Cardiac fibroblast (primary cell): ENCODE data around the gene PHF13.

Experiments
- DNase-seq, 2 donors: peaks; one replicate each; pipeline versions ENCODE4 v3.0.0 to v3.0.0-alpha.2; 2010; ENCODE audit warnings: low read depth in 2 of 2
- H3K4me3 ChIP-seq, 2 donors: replicated peaks in 1 of 2; 1 replicate in 1 of 2; 2 replicates in 1 of 2; pipeline ENCODE4 v1.5.1; 2011; ENCODE audit warnings: low read depth in 2 of 2, low read length in 2 of 2, mild to moderate bottlenecking in 2 of 2, moderate library complexity in 1 of 2
- TF ChIP-seq, protein P1 (sequence below): IDR thresholded peaks from one replicate; pipeline ENCODE4 v1.5.1; 2011; ENCODE audit warnings: low read depth, mild to moderate bottlenecking, low read length, inconsistent platforms

Gene PHF13

DNA sequence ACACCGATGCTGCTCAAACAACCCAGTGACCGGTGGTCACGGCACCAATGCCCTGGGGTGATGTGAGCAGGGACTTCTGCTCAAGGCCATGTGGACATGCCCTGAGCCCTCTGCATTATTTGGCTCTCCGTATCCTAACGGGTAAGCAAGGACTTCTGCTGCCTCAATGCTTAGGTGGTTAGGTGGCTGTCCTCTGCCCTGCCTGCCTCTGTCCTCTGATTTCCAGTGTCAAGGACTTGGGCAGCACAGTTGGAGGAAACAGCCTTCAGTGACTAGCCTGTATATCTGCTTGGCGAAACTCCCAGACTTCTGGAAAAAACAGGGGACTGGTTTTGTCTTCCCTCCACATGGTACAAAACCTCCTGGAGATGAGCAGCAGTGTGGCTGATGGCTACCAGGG, 53.6 kb downstream of the PHF13 start:
- peak in 1 of 2 donors; percentile 27 for DNase-seq
- TF ChIP-seq, protein P1, sequence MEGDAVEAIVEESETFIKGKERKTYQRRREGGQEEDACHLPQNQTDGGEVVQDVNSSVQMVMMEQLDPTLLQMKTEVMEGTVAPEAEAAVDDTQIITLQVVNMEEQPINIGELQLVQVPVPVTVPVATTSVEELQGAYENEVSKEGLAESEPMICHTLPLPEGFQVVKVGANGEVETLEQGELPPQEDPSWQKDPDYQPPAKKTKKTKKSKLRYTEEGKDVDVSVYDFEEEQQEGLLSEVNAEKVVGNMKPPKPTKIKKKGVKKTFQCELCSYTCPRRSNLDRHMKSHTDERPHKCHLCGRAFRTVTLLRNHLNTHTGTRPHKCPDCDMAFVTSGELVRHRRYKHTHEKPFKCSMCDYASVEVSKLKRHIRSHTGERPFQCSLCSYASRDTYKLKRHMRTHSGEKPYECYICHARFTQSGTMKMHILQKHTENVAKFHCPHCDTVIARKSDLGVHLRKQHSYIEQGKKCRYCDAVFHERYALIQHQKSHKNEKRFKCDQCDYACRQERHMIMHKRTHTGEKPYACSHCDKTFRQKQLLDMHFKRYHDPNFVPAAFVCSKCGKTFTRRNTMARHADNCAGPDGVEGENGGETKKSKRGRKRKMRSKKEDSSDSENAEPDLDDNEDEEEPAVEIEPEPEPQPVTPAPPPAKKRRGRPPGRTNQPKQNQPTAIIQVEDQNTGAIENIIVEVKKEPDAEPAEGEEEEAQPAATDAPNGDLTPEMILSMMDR, result no peak
- no peak overlapping the region for H3K4me3 ChIP-seq

DNA sequence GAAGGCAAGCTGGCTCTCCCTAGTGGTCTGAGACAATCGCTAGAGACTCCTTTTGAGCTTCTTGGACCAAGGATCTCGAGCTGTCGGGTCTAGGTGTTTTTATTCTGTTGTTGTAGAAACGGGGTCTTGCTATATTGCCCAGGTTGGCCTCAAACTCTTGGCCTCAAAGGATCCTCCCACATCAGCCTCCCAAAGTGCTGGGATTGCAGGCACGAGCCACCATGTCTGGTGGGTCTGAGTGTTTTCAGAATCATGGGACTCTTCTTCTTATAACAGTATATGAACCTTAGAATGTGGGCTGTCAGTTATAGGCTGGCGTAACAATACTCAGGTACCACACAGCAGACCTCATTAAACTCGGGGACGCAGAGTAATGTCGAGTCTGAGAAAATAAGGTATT, 55.0 kb downstream of the PHF13 start:
- no peak for DNase-seq
- no peak overlapping the region for H3K4me3 ChIP-seq
- TF ChIP-seq, protein P1, result no peak

DNA sequence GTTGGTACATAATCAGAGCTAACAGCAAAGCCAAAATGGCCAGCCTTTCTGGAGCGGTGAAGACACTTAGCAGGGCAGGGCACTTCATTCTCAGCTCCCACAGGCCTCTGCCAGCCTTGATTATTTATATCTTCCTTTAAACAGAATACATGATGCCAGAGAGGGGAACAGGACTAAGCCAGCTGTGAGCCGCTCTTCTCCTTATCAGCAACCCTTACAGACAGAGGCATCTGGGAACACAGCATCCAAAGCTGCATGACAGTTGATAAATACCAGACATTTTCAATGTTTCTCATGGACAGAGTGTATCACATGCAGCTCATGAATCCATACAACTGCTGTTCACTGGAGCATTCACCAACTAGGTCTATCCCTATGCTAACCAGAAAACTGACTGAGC, 59.0 kb downstream of the PHF13 start:
- DNase-seq, result peak in 1 of 2 donors; percentile 56
- TF ChIP-seq, protein P1, result no peak
- H3K4me3 ChIP-seq, result no peak overlapping the region
